HepG2 (cell line): ENCODE results near the gene RICTOR. TPM values are rescaled to one million over a fixed set of nuclear protein-coding genes. Genes with fewer than 3 reads are reported as not detected.
A peak's percentile ranks its signal among the peaks of the same experiment; 100 is the strongest.

Experiments
- ATAC-seq: fragments of 200-7000 bp; cut with Tn5 transposase; 3 replicates; pipeline ENCODE4 v1.9.1; 2020; ENCODE audit warnings: mild to moderate bottlenecking, moderate library complexity
- BruUV-seq: library from RNA; stranded (reverse); fragments of 400-500 nt; replicated peaks from 2 replicates; lab custom pipeline; 2021; lab: Mats Ljungman, UMichigan
- CTCF ChIA-PET: fragments of 300-600 bp; formaldehyde crosslinking; extraction: SDS; loops from one replicate; lab custom pipeline; 2021; ENCODE audit warnings: low total read pairs, inconsistent platforms, low intra/inter-chr PET ratio; lab: Yijun Ruan, JAX
- POLR2A ChIA-PET: fragments of 350-600 bp; sonication (Branson Sonifier 250); formaldehyde crosslinking; loops from one replicate; lab custom pipeline; 2020; ENCODE audit warnings: antibody characterized with exemption, inconsistent platforms; lab: Yijun Ruan, JAX
- DNase-seq: peaks from one replicate; pipeline ENCODE4 v3.0.0-alpha.2; 2015; ENCODE audit warnings: low spot score
- FAIRE-seq: peaks from 3 replicates; lab custom pipeline; 2011; peaks lifted over from hg19 to GRCh38; lab: Jason Lieb, UNC
- H2AFZ ChIP-seq: one replicate; pipeline ENCODE4 v1.6.1; 2011; ENCODE audit warnings: low read length, inconsistent platforms
- H3K27ac ChIP-seq: fragments of 300-600 bp; 3 replicates; pipeline ENCODE4 v1.8.0; 2011; ENCODE audit warnings: mixed run types, mild to moderate bottlenecking, mixed read lengths, low read length, inconsistent platforms; ENCODE audit not compliant: insufficient read depth; ENCODE audit errors: extremely low read length
- H3K27me3 ChIP-seq, 2 experiments: fragments of 200-600 bp in 1 of 2; 2 replicates in 1 of 2; 3 replicates in 1 of 2; pipeline versions ENCODE4 v1.6.0 to v1.8.0; 2011; ENCODE audit warnings: low read length in 2 of 2, mild to moderate bottlenecking in 2 of 2, moderate library complexity in 2 of 2, inconsistent platforms in 1 of 2; ENCODE audit not compliant: insufficient read depth in 2 of 2, control insufficient read depth in 1 of 2
- H3K36me3 ChIP-seq, 2 experiments: fragments of 200-600 bp in 1 of 2; replicated peaks in 1 of 2; 2 replicates in 1 of 2; 3 replicates in 1 of 2; pipeline versions ENCODE4 v1.5.1 to v1.8.0; 2011; ENCODE audit warnings: low read length in 2 of 2, inconsistent platforms in 1 of 2; ENCODE audit not compliant: insufficient read depth in 2 of 2, control insufficient read depth in 1 of 2
- H3K4me1 ChIP-seq: 2 replicates; pipeline ENCODE4 v1.5.1; 2012; ENCODE audit warnings: low read length, inconsistent platforms; ENCODE audit not compliant: insufficient read depth
- H3K4me2 ChIP-seq: 2 replicates; pipeline ENCODE4 v1.6.0; 2011; ENCODE audit warnings: low read depth, low read length, inconsistent platforms
- H3K4me3 ChIP-seq, 3 experiments: fragments of 200-600 bp in 1 of 3; sonication (generic), shearing (Covaris generic) in 1 of 3; replicated peaks in 1 of 3; 2 replicates each; pipeline ENCODE4 v1.5.1; 2011 to 2016; ENCODE audit warnings: low read length in 3 of 3, inconsistent platforms in 2 of 3, low read depth in 2 of 3, mild to moderate bottlenecking in 2 of 3, control low read depth in 1 of 3, mixed read lengths in 1 of 3; ENCODE audit not compliant: insufficient read depth in 1 of 3
- H3K79me2 ChIP-seq: one replicate; pipeline ENCODE4 v1.6.1; 2011; ENCODE audit warnings: low read length, inconsistent platforms; ENCODE audit not compliant: insufficient read depth
- H3K9ac ChIP-seq: 2 replicates; pipeline ENCODE4 v1.6.0; 2011; ENCODE audit warnings: mild to moderate bottlenecking, low read depth, low read length, inconsistent platforms; ENCODE audit not compliant: insufficient read depth
- H3K9me3 ChIP-seq: 2 replicates; pipeline ENCODE4 v1.5.1; 2012; ENCODE audit warnings: mild to moderate bottlenecking, low read length
- H4K20me1 ChIP-seq: 2 replicates; pipeline ENCODE4 v1.6.0; 2011; ENCODE audit warnings: inconsistent platforms, mild to moderate bottlenecking, low read length, moderate library complexity; ENCODE audit not compliant: insufficient read depth
- ATAD3A ChIP-seq: sonication (generic); formaldehyde crosslinking; IDR thresholded peaks from 2 replicates; pipeline ENCODE4 v1.4.0; 2020; ENCODE audit warnings: missing genetic modification reagents
- HCFC1 ChIP-seq: fragments of 150-350 bp; IDR thresholded peaks from 2 replicates; pipeline ENCODE4 v1.6.1; 2014; ENCODE audit warnings: low read depth, low read length
- HNF4A ChIP-seq: sonication (generic); formaldehyde crosslinking; IDR thresholded peaks from 2 replicates; pipeline ENCODE4 v1.4.0; 2020; ENCODE audit warnings: missing genetic modification reagents
- POGZ ChIP-seq: sonication (generic); formaldehyde crosslinking; IDR thresholded peaks from 2 replicates; pipeline ENCODE4 v1.4.0; 2020; ENCODE audit warnings: mild to moderate bottlenecking, missing genetic modification reagents
- RARA ChIP-seq: IDR thresholded peaks from 2 replicates; pipeline ENCODE4 v1.6.1; 2016; ENCODE audit warnings: missing genetic modification reagents, missing compliant biosample characterization
- SP4 ChIP-seq: sonication (generic); formaldehyde crosslinking; IDR thresholded peaks from 2 replicates; pipeline ENCODE4 v1.8.1; 2023; ENCODE audit warnings: mild to moderate bottlenecking, missing genetic modification reagents
- ZHX1 ChIP-seq: sonication (generic); formaldehyde crosslinking; IDR thresholded peaks from 2 replicates; pipeline ENCODE4 v1.8.1; 2022; ENCODE audit warnings: low read depth, mild to moderate bottlenecking, missing genetic modification reagents
- ZNF234 ChIP-seq: sonication (generic); formaldehyde crosslinking; conservative IDR thresholded peaks from 2 replicates; pipeline ENCODE4 v1.5.1; 2020; ENCODE audit warnings: mild to moderate bottlenecking, missing genetic modification reagents
- ZNF275 ChIP-seq: sonication (generic); formaldehyde crosslinking; IDR thresholded peaks from 2 replicates; pipeline ENCODE4 v1.8.0; 2022; ENCODE audit warnings: missing genetic modification reagents, mild to moderate bottlenecking, inconsistent platforms, borderline replicate concordance
- ZNF343 ChIP-seq: sonication (generic); formaldehyde crosslinking; IDR thresholded peaks from 2 replicates; pipeline ENCODE4 v1.4.0; 2020; ENCODE audit warnings: mild to moderate bottlenecking, missing genetic modification reagents
- ZNF737 ChIP-seq: sonication (generic); formaldehyde crosslinking; IDR thresholded peaks from 2 replicates; pipeline ENCODE4 v1.5.0; 2020; ENCODE audit warnings: missing genetic modification reagents, mild to moderate bottlenecking, borderline replicate concordance
- ZNF768 ChIP-seq: sonication (generic); formaldehyde crosslinking; IDR thresholded peaks from 2 replicates; pipeline ENCODE4 v1.4.0; 2020; ENCODE audit warnings: missing genetic modification reagents
- ZNF770 ChIP-seq: sonication (generic); formaldehyde crosslinking; IDR thresholded peaks from 2 replicates; pipeline ENCODE4 v1.5.0; 2020; ENCODE audit warnings: mild to moderate bottlenecking, missing genetic modification reagents
- ZNF891 ChIP-seq: sonication (generic); formaldehyde crosslinking; IDR thresholded peaks from 2 replicates; pipeline ENCODE4 v1.5.0; 2020; ENCODE audit warnings: mild to moderate bottlenecking, missing genetic modification reagents
- WGBS: methylation state at CpG from one replicate; pipeline ENCODE4 v1.1.6; 2017; ENCODE audit warnings: low lambda C conversion rate; 5-methylcytosine and 5-hydroxymethylcytosine counted together
- in situ Hi-C: cut with HindIII; loops from 2 replicates; pipeline ENCODE4 v1.10.0; 2017; ENCODE audit warnings: low pct_unique_long_range_greater_than_20kb; ENCODE audit not compliant: extremely low pct_ligation_motif_present
- intact Hi-C: fragments of 100-400 bp; cut with micrococcal nuclease; formaldehyde crosslinking; loops from one replicate; pipeline ENCODE4 v1.10.0; 2022; ENCODE audit not compliant: unreplicated experiment
- polyA plus RNA-seq, 8 experiments: library from polyadenylated mRNA; depleted of rRNA in 3 of 8; stranded (reverse) in 7 of 8; unstranded in 1 of 8; fragments of >200 nt; fragmentation: Illumina TruSeq in 4 of 8; extraction: Trizol in 4 of 8; gene quantifications; 2 replicates each; pipeline versions ENCODE4 v1.2.1 to v1.2.3, GENCODE V29; 2011 to 2016; ENCODE audit warnings: low read depth in 4 of 8, missing spikeins in 1 of 8, mixed read lengths in 1 of 8; ENCODE audit not compliant: insufficient read depth in 1 of 8
- total RNA-seq, 5 experiments: library from RNA; depleted of rRNA; stranded (reverse); fragments of >200 nt; fragmentation: Illumina TruSeq; extraction: Trizol; gene quantifications; 2 replicates each; pipeline ENCODE4 v1.2.3, GENCODE V29; 2016; ENCODE audit warnings: low read depth in 1 of 5

The RICTOR gene
- total and polyA plus RNA-seq, 2 of the 13 experiments (the other 11 are each of a cell fraction or from before 2014, with no cell fraction given): 10.7 to 15.4 TPM

GRCh38 chr5:39052141-39052540 is 22.1 kb downstream of the RICTOR start:
- POLR2A ChIA-PET: no interaction called here
- 0 out of 5 replicates have a peak, but pooled peaks cover 0 to 1% of the 10 kb centered on the region in 2 experiments for H3K36me3 ChIP-seq
- in situ Hi-C loops: no loop called here
- peak; percentile 67 for ATAC-seq
- H3K9me3 ChIP-seq: no peaks in the 10 kb centered on the region
- intact Hi-C loops: no loop called here
- peaks cover 78% of the 10 kb centered on the region for H3K79me2 ChIP-seq
- no peak overlapping the region for H3K4me2 ChIP-seq
- H3K4me3 ChIP-seq: no peak overlapping the region
- peaks cover 36% of the 10 kb centered on the region for H3K4me1 ChIP-seq
- FAIRE-seq: peak; percentile 18
- 68% methylated on average over 3 of the region's 3 CpGs for WGBS
- peaks cover 45% of the 10 kb centered on the region for H4K20me1 ChIP-seq
- no peaks in the 10 kb centered on the region for H3K27me3 ChIP-seq
- no peak overlapping the region for H3K9ac ChIP-seq
- H3K27ac ChIP-seq: no peak overlapping the region
- no peak overlapping the region for H2AFZ ChIP-seq
- no peak for TF ChIP-seq POGZ (CRISPR knock-in tag)
- TF ChIP-seq HNF4A (CRISPR knock-in tag): peak; percentile 36
- TF ChIP-seq ZNF770 (CRISPR knock-in tag): peak; percentile 28; the same call in 1 of the 2 replicates
- TF ChIP-seq, all 625 proteins: peak for 2
- CTCF ChIA-PET: no interaction called here
- BruUV-seq: no TSS peak
- DNase-seq: no peak

- H3K9me3 ChIP-seq: no peaks in the 10 kb centered on the region
- ATAC-seq: no peak
- WGBS: 89% methylated on average over 1 of the region's 1 CpG
- peaks cover 32% of the 10 kb centered on the region for H4K20me1 ChIP-seq
- no peak overlapping the region for H3K4me3 ChIP-seq
- no peak for DNase-seq
- peaks cover 61% of the 10 kb centered on the region for H3K79me2 ChIP-seq
- peaks cover 15% of the 10 kb centered on the region for H3K4me1 ChIP-seq
- H2AFZ ChIP-seq: no peak overlapping the region
- no peak overlapping the region for H3K4me2 ChIP-seq
- H3K27ac ChIP-seq: no peak overlapping the region
- intact Hi-C loops: no loop called here
- 0 out of 5 replicates have a peak, but pooled peaks cover 0 to 1% of the 10 kb centered on the region in 2 experiments for H3K36me3 ChIP-seq
- CTCF ChIA-PET: no interaction called here
- in situ Hi-C loops: no loop called here
- BruUV-seq: no TSS peak
- H3K27me3 ChIP-seq: no peaks in the 10 kb centered on the region
- POLR2A ChIA-PET: no interaction called here
- H3K9ac ChIP-seq: no peak overlapping the region
- no peak for FAIRE-seq
- TF ChIP-seq RARA (no peak), SP4 (no peak), ZNF343 (CRISPR knock-in tag) (no peak), ZHX1 (CRISPR knock-in tag) (no peak), ZNF891 (no peak), ZNF737 (CRISPR knock-in tag) (no peak), ATAD3A (CRISPR knock-in tag) (no peak), HCFC1 (no peak), POGZ (CRISPR knock-in tag) (no peak), ZNF768 (CRISPR knock-in tag) (no peak), ZNF275 (CRISPR knock-in tag) (no peak), ZNF234 (no peak)
Observed at GRCh38 chr5:39049315-39049714, 24.9 kb downstream of the RICTOR start.
